H1 (cell line): Measurements from ENCODE around the gene MORC1. TPM values are rescaled to one million over a fixed set of nuclear protein-coding genes. Genes with fewer than 3 reads are reported as not detected.

ENCODE experiments used
- CTCF ChIA-PET: fragments of 300-600 bp; sonication (Branson Sonifier 250); formaldehyde crosslinking; loops from one replicate; lab custom pipeline; 2021; ENCODE audit not compliant: partially characterized antibody; lab: Charles Lee
- POLR2A ChIA-PET: fragments of 300-600 bp; sonication (Branson Sonifier 250); formaldehyde crosslinking; loops from one replicate; lab custom pipeline; 2021; ENCODE audit warnings: inconsistent platforms; ENCODE audit not compliant: partially characterized antibody; lab: Charles Lee
- DNase-seq, 2 experiments: peaks; one replicate each; pipeline versions ENCODE4 v3.0.0 to v3.0.0-alpha.2; 2010 to 2022; ENCODE audit warnings: low spot score in 2 of 2, low read depth in 1 of 2, mixed read lengths in 1 of 2
- FAIRE-seq: peaks from 2 replicates; lab custom pipeline; 2011; peaks lifted over from hg19 to GRCh38; lab: Jason Lieb, UNC
- H2AFZ ChIP-seq: 2 replicates; pipeline ENCODE4 v1.8.1; 2012; ENCODE audit warnings: low read length, inconsistent platforms
- H2AK5ac ChIP-seq: 2 replicates; pipeline ENCODE4 v1.6.1; 2013; ENCODE audit warnings: low read depth, low read length
- H2BK120ac ChIP-seq: replicated peaks from 2 replicates; pipeline ENCODE3; 2013; ENCODE audit warnings: low read depth, low read length, inconsistent platforms
- H2BK12ac ChIP-seq: 2 replicates; pipeline ENCODE4 v1.6.1; 2013; ENCODE audit warnings: low read depth, low read length
- H2BK15ac ChIP-seq: 2 replicates; pipeline ENCODE4 v1.6.1; 2013; ENCODE audit warnings: low read length
- H2BK20ac ChIP-seq: 2 replicates; pipeline ENCODE4 v1.6.1; 2013; ENCODE audit warnings: low read length
- H2BK5ac ChIP-seq: 2 replicates; pipeline ENCODE4 v1.6.1; 2013; ENCODE audit warnings: low read depth, low read length
- H3K14ac ChIP-seq: 2 replicates; pipeline ENCODE4 v1.6.1; 2013; ENCODE audit warnings: inconsistent platforms; ENCODE audit not compliant: insufficient read length
- H3K18ac ChIP-seq: 2 replicates; pipeline ENCODE4 v1.6.1; 2013; ENCODE audit warnings: low read length; ENCODE audit errors: extremely low read depth
- H3K23ac ChIP-seq: 2 replicates; pipeline ENCODE4 v1.6.1; 2013; ENCODE audit warnings: inconsistent platforms; ENCODE audit not compliant: insufficient read length
- H3K23me2 ChIP-seq: 2 replicates; pipeline ENCODE4 v1.6.1; 2013; ENCODE audit warnings: low read depth, low read length
- H3K27ac ChIP-seq: 2 replicates; pipeline ENCODE4 v1.6.1; 2011; ENCODE audit warnings: low read depth, low read length, inconsistent platforms
- H3K27me3 ChIP-seq, 4 experiments: replicated peaks in 1 of 4; 1 replicate in 1 of 4; 2 replicates in 3 of 4; pipeline versions ENCODE4 v1.6.1 to v1.8.1; 2011 to 2013; ENCODE audit warnings: low read length in 3 of 4, mild to moderate bottlenecking in 3 of 4, inconsistent platforms in 2 of 4, mixed read lengths in 2 of 4, moderate library complexity in 1 of 4; ENCODE audit not compliant: control insufficient read depth in 3 of 4, insufficient read depth in 3 of 4; ENCODE audit errors: extremely low read depth in 1 of 4
- H3K36me3 ChIP-seq, 4 experiments: 2 replicates each; pipeline versions ENCODE4 v1.6.1 to v1.8.1; 2011 to 2013; ENCODE audit warnings: mild to moderate bottlenecking in 4 of 4, low read length in 3 of 4, moderate library complexity in 2 of 4, control low read depth in 1 of 4, inconsistent platforms in 1 of 4; ENCODE audit not compliant: insufficient read depth in 4 of 4, control insufficient read depth in 2 of 4
- H3K4ac ChIP-seq: replicated peaks from 2 replicates; pipeline ENCODE3; 2013; ENCODE audit warnings: low read length, low read depth, mixed read lengths, inconsistent platforms; ENCODE audit not compliant: insufficient read length
- H3K4me1 ChIP-seq, 4 experiments: replicated peaks in 1 of 4; 1 replicate in 1 of 4; 2 replicates in 3 of 4; pipeline versions ENCODE4 v1.6.1 to v1.8.1; 2011 to 2013; ENCODE audit warnings: low read length in 3 of 4, inconsistent platforms in 2 of 4, mixed read lengths in 1 of 4; ENCODE audit not compliant: insufficient read depth in 4 of 4, control insufficient read depth in 3 of 4
- H3K4me2 ChIP-seq, 2 experiments: 2 replicates each; pipeline versions ENCODE4 v1.6.1 to v1.8.1; 2011 to 2013; ENCODE audit warnings: low read depth in 2 of 2, low read length in 2 of 2, control low read depth in 1 of 2, inconsistent platforms in 1 of 2, mild to moderate bottlenecking in 1 of 2; ENCODE audit not compliant: insufficient read depth in 1 of 2
- H3K4me3 ChIP-seq, 4 experiments: fragments of 200-600, 300-600 bp in 1 of 4; sonication (generic), shearing (Covaris generic), sonication (Bioruptor Twin) in 1 of 4; 2 replicates each; pipeline versions ENCODE4 v1.5.1 to v1.8.1; 2011 to 2016; ENCODE audit warnings: low read length in 4 of 4, low read depth in 3 of 4, control low read depth in 2 of 4, inconsistent platforms in 2 of 4, mild to moderate bottlenecking in 2 of 4, mixed read lengths in 1 of 4, moderate library complexity in 1 of 4; ENCODE audit not compliant: insufficient read depth in 2 of 4; ENCODE audit errors: extremely low read depth in 1 of 4
- H3K56ac ChIP-seq: replicated peaks from 2 replicates; pipeline ENCODE3; 2013; ENCODE audit warnings: low read depth, mild to moderate bottlenecking, mixed read lengths, low read length, inconsistent platforms; ENCODE audit not compliant: insufficient read length
- H3K79me1 ChIP-seq: 2 replicates; pipeline ENCODE4 v1.6.1; 2013; ENCODE audit warnings: low read depth, low read length, control low read depth
- H3K79me2 ChIP-seq, 2 experiments: 2 replicates each; pipeline versions ENCODE4 v1.6.1 to v1.8.1; 2012 to 2013; ENCODE audit warnings: low read length in 2 of 2, mild to moderate bottlenecking in 2 of 2, inconsistent platforms in 1 of 2; ENCODE audit not compliant: insufficient read depth in 2 of 2, control insufficient read depth in 1 of 2
- H3K9ac ChIP-seq, 4 experiments: replicated peaks in 1 of 4; 1 replicate in 1 of 4; 2 replicates in 3 of 4; pipeline versions ENCODE4 v1.6.1 to v1.8.1; 2011 to 2013; ENCODE audit warnings: low read depth in 3 of 4, low read length in 3 of 4, control low read depth in 2 of 4, mild to moderate bottlenecking in 2 of 4, moderate library complexity in 2 of 4, inconsistent platforms in 1 of 4; ENCODE audit errors: extremely low read depth in 1 of 4
- H3K9me3 ChIP-seq, 2 experiments: 2 replicates each; pipeline versions ENCODE4 v1.6.1 to v1.8.1; 2012 to 2013; ENCODE audit warnings: mild to moderate bottlenecking in 2 of 2, moderate library complexity in 2 of 2, control low read depth in 1 of 2, inconsistent platforms in 1 of 2, low read depth in 1 of 2, low read length in 1 of 2, mixed read lengths in 1 of 2; ENCODE audit not compliant: insufficient read depth in 2 of 2
- H4K20me1 ChIP-seq, 2 experiments: replicated peaks in 1 of 2; 2 replicates each; pipeline versions ENCODE3 to v1.8.1; 2011 to 2013; ENCODE audit warnings: inconsistent platforms in 2 of 2, low read length in 2 of 2, mild to moderate bottlenecking in 1 of 2; ENCODE audit not compliant: insufficient read depth in 2 of 2, control insufficient read depth in 1 of 2
- H4K5ac ChIP-seq: 2 replicates; pipeline ENCODE4 v1.6.1; 2013; ENCODE audit warnings: low read length, low read depth, mixed read lengths, inconsistent platforms; ENCODE audit not compliant: insufficient read length
- H4K8ac ChIP-seq: 2 replicates; pipeline ENCODE4 v1.8.0; 2013; ENCODE audit warnings: mild to moderate bottlenecking, moderate library complexity, low read length, inconsistent platforms; ENCODE audit not compliant: insufficient read depth; ENCODE audit errors: extremely low read depth
- H4K91ac ChIP-seq: replicated peaks from 2 replicates; pipeline ENCODE3; 2013; ENCODE audit warnings: low read length, mixed read lengths, inconsistent platforms; ENCODE audit not compliant: insufficient read length
- BACH1 ChIP-seq: IDR thresholded peaks from 2 replicates; pipeline ENCODE4 v1.6.1; 2012; ENCODE audit warnings: low read length, improper control_type of control experiment
- EZH2 ChIP-seq: fragments of 200-600 bp; sonication (generic); IDR thresholded peaks from 2 replicates; pipeline ENCODE4 v1.7.1; 2012; ENCODE audit warnings: low read depth, mild to moderate bottlenecking, moderate library complexity, low read length, inconsistent platforms; ENCODE audit not compliant: severe bottlenecking
- KDM5A ChIP-seq: fragments of 200-600 bp; IDR thresholded peaks from 2 replicates; pipeline ENCODE4 v1.7.1; 2012; ENCODE audit warnings: mild to moderate bottlenecking, low read length, inconsistent platforms, mixed read lengths
- POLR2AphosphoS5 ChIP-seq: IDR thresholded peaks from 2 replicates; pipeline ENCODE4 v1.6.1; 2011; ENCODE audit warnings: low read depth, low read length
- RBBP5 ChIP-seq: IDR thresholded peaks from 2 replicates; pipeline ENCODE4 v1.7.1; 2012; ENCODE audit warnings: low read depth, mild to moderate bottlenecking, inconsistent platforms, low read length, moderate library complexity, borderline replicate concordance
- TAF1 ChIP-seq: IDR thresholded peaks from 2 replicates; pipeline ENCODE4 v1.6.1; 2011; ENCODE audit warnings: mild to moderate bottlenecking, low read depth, low read length
- polyA plus RNA-seq, 7 experiments: library from polyadenylated mRNA; depleted of rRNA in 3 of 7; stranded (reverse) in 5 of 7; unstranded in 2 of 7; fragments of >200 nt in 5 of 7; fragments of 200-250 nt in 2 of 7; gene quantifications; 1 replicate in 5 of 7; 2 replicates in 1 of 7; 4 replicates in 1 of 7; pipeline versions ENCODE4 v1.2.1 to v1.2.3, GENCODE V29; 2011 to 2013; ENCODE audit warnings: missing spikeins in 2 of 7, mixed read lengths in 2 of 7
- total RNA-seq: library from RNA; stranded (reverse); fragmentation: NEBNext Ultra II Directional; extraction: Animal tissue kit (Norgen Biotek cat#: 25700); gene quantifications from 2 replicates; pipeline ENCODE4 v1.2.1, GENCODE V29; 2021

MORC1 gene
- total and polyA plus RNA-seq, 2 of the 8 experiments (the other 6 are each of a cell fraction or from before 2014, with no cell fraction given) = not detected

DNA sequence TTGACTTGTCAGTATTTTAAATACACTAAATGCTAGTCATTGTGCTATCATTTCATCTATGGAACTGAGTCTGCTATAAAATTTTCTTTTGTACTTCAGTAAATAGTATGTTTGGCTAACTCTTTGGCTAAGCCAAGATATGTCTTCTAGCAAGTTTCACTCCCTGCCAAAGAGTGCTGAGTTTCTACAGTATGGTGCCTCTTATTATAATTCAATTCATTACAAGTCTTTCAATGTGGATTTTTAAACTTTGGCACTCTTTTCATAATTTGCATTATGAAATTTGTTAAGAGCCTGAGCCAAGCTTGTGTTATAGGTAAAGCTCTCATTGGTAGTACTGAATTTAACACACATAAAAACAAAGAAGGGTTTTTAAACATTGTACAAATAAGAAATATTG lies 24.4 kb downstream of the MORC1 start:
- H3K23ac ChIP-seq = no peak overlapping the region
- H3K4ac ChIP-seq = no peak overlapping the region
- H4K20me1 ChIP-seq = no peaks in the 10 kb centered on the region
- H4K5ac ChIP-seq = no peak overlapping the region
- H3K36me3 ChIP-seq = no peaks in the 10 kb centered on the region
- no peak for FAIRE-seq
- H3K4me1 ChIP-seq = no peaks in the 10 kb centered on the region
- no peak for DNase-seq
- H3K18ac ChIP-seq = no peak overlapping the region
- no peak overlapping the region for H2BK20ac ChIP-seq
- H3K79me1 ChIP-seq = no peaks in the 10 kb centered on the region
- no peak overlapping the region for H4K91ac ChIP-seq
- no peaks in the 10 kb centered on the region for H3K27me3 ChIP-seq
- H3K56ac ChIP-seq = no peak overlapping the region
- no peak overlapping the region for H2AK5ac ChIP-seq
- no peak overlapping the region for H3K4me3 ChIP-seq
- no peak overlapping the region for H2BK120ac ChIP-seq
- H2AFZ ChIP-seq = no peak overlapping the region
- POLR2A ChIA-PET = no interaction called here
- no peak overlapping the region for H4K8ac ChIP-seq
- no peak overlapping the region for H2BK5ac ChIP-seq
- H3K4me2 ChIP-seq = no peak overlapping the region
- no peaks in the 10 kb centered on the region for H3K79me2 ChIP-seq
- H3K27ac ChIP-seq = no peak overlapping the region
- TF ChIP-seq KDM5A = no peak
- no peak for TF ChIP-seq POLR2AphosphoS5
- no peak for TF ChIP-seq EZH2
- TF ChIP-seq RBBP5 = no peak
- TF ChIP-seq BACH1 = no peak
- TF ChIP-seq TAF1 = no peak
- no peaks in the 10 kb centered on the region for H3K23me2 ChIP-seq
- no peaks in the 10 kb centered on the region for H3K9me3 ChIP-seq
- H3K9ac ChIP-seq = no peak overlapping the region
- CTCF ChIA-PET = interaction anchor here (1.2 to 2.3 kb wide), 2 partner anchors 11 to 70 kb away, joined by 4 to 9 read pairs; no protein-coding TSS in a partner anchor
- H3K14ac ChIP-seq = no peak overlapping the region
- no peak overlapping the region for H2BK12ac ChIP-seq
- no peak overlapping the region for H2BK15ac ChIP-seq
